DND-41 (cell line): Measurements from ENCODE around the gene SLC22A1.

ENCODE experiments used
- ATAC-seq: fragments of 200-7000 bp; cut with Tn5 transposase; 3 replicates; pipeline ENCODE4 v1.9.1; 2021; ENCODE audit warnings: low read depth; ENCODE audit not compliant: insufficient read depth
- DNase-seq: peaks from one replicate; pipeline ENCODE4 v3.0.0-alpha.2; 2020
- H2AFZ ChIP-seq: 2 replicates; pipeline ENCODE4 v1.6.0; 2012; ENCODE audit warnings: low read depth, low read length
- H3K27ac ChIP-seq: 2 replicates; pipeline ENCODE4 v1.5.1; 2012; ENCODE audit warnings: low read length, inconsistent platforms
- H3K27me3 ChIP-seq: fragments of 200-600 bp; sonication (generic); 2 replicates; pipeline ENCODE4 v1.6.0; 2012; ENCODE audit warnings: low read length, mild to moderate bottlenecking, inconsistent platforms; ENCODE audit not compliant: insufficient read depth, poor library complexity
- H3K36me3 ChIP-seq: 2 replicates; pipeline ENCODE4 v1.5.1; 2012; ENCODE audit warnings: low read length, inconsistent platforms; ENCODE audit not compliant: insufficient read depth
- H3K4me1 ChIP-seq: 2 replicates; pipeline ENCODE4 v1.5.1; 2012; ENCODE audit warnings: mild to moderate bottlenecking, low read length; ENCODE audit not compliant: insufficient read depth
- H3K4me2 ChIP-seq: 2 replicates; pipeline ENCODE4 v1.6.0; 2012; ENCODE audit warnings: mild to moderate bottlenecking, moderate library complexity, low read length, inconsistent platforms; ENCODE audit not compliant: insufficient read depth
- H3K4me3 ChIP-seq, 2 experiments: fragments of 200-600 bp in 1 of 2; shearing (Covaris generic) in 1 of 2; 2 replicates each; pipeline ENCODE4 v1.5.1; 2012 to 2016; ENCODE audit warnings: inconsistent platforms in 2 of 2, low read length in 2 of 2, mild to moderate bottlenecking in 2 of 2, low read depth in 1 of 2, moderate library complexity in 1 of 2
- H3K79me2 ChIP-seq: 2 replicates; pipeline ENCODE4 v1.6.0; 2012; ENCODE audit warnings: low read length, inconsistent platforms; ENCODE audit not compliant: insufficient read depth
- H3K9ac ChIP-seq: 2 replicates; pipeline ENCODE4 v1.6.0; 2012; ENCODE audit warnings: low read depth, mild to moderate bottlenecking, inconsistent platforms, low read length, moderate library complexity
- H3K9me3 ChIP-seq: 2 replicates; pipeline ENCODE4 v1.5.1; 2012; ENCODE audit warnings: low read length, moderate library complexity, mild to moderate bottlenecking, inconsistent platforms; ENCODE audit not compliant: insufficient read depth, severe bottlenecking
- H4K20me1 ChIP-seq: 2 replicates; pipeline ENCODE4 v1.6.0; 2012; ENCODE audit warnings: low read length; ENCODE audit not compliant: insufficient read depth
- CTCF ChIP-seq: IDR thresholded peaks from 2 replicates; pipeline ENCODE4 v1.5.1; 2012; ENCODE audit warnings: borderline replicate concordance, low read length, moderate library complexity, mild to moderate bottlenecking; ENCODE audit not compliant: poor library complexity, severe bottlenecking; ENCODE audit errors: extremely low read depth
- EZH2 ChIP-seq: IDR thresholded peaks from 3 replicates; pipeline ENCODE4 v1.6.1; 2012; ENCODE audit warnings: borderline replicate concordance, low read depth, mild to moderate bottlenecking, moderate library complexity, low read length, inconsistent platforms; ENCODE audit not compliant: severe bottlenecking

The SLC22A1 gene

GRCh38 chr6:160084198-160084776, 37.3 kb upstream of the SLC22A1 start:
- H2AFZ ChIP-seq = no peak overlapping the region
- H3K36me3 ChIP-seq = peaks cover 95% of the 10 kb centered on the region
- no peak overlapping the region for H3K9ac ChIP-seq
- no peak for TF ChIP-seq CTCF
- TF ChIP-seq EZH2 = no peak
- H3K27ac ChIP-seq = no peak overlapping the region
- H3K27me3 ChIP-seq = no peaks in the 10 kb centered on the region
- H3K4me2 ChIP-seq = no peak overlapping the region
- H4K20me1 ChIP-seq = peaks cover 14% of the 10 kb centered on the region
- H3K9me3 ChIP-seq = no peaks in the 10 kb centered on the region
- no peaks in the 10 kb centered on the region for H3K79me2 ChIP-seq
- ATAC-seq (no peak), DNase-seq (no peak)
- no peaks in the 10 kb centered on the region for H3K4me1 ChIP-seq
- H3K4me3 ChIP-seq = no peak overlapping the region

GRCh38 chr6:160085226-160085625, 36.4 kb upstream of the SLC22A1 start:
- TF ChIP-seq CTCF = no peak
- TF ChIP-seq EZH2 = no peak
- no peak overlapping the region for H3K27ac ChIP-seq
- H4K20me1 ChIP-seq = peaks cover 12% of the 10 kb centered on the region

GRCh38 chr6:160085713-160086505, 35.7 kb upstream of the SLC22A1 start:
- Histone ChIP-seq H3K4me3 (no peak overlapping the region), H3K27me3 (no peaks in the 10 kb centered on the region), H3K4me1 (no peaks in the 10 kb centered on the region), H4K20me1 (peaks cover 8% of the 10 kb centered on the region; the same call in 1 of the 2 replicates), H3K36me3 (peaks cover 97% of the 10 kb centered on the region), H3K9me3 (no peaks in the 10 kb centered on the region), H2AFZ (no peak overlapping the region), H3K9ac (no peak overlapping the region), H3K79me2 (no peaks in the 10 kb centered on the region), H3K27ac (no peak overlapping the region), H3K4me2 (no peak overlapping the region)
- DNase-seq (no peak), ATAC-seq (no peak)
- TF ChIP-seq EZH2 (no peak), CTCF (no peak)

More at GRCh38 chr6:160085226-160085625, 36.4 kb upstream of the SLC22A1 start:
- no peaks in the 10 kb centered on the region for H3K4me1 ChIP-seq
- H3K4me2 ChIP-seq = no peak overlapping the region
- DNase-seq = no peak
- peaks cover 95% of the 10 kb centered on the region for H3K36me3 ChIP-seq
- no peak overlapping the region for H2AFZ ChIP-seq
- no peaks in the 10 kb centered on the region for H3K27me3 ChIP-seq
- H3K4me3 ChIP-seq = no peak overlapping the region
- H3K79me2 ChIP-seq = no peaks in the 10 kb centered on the region
- H3K9ac ChIP-seq = no peak overlapping the region
- H3K9me3 ChIP-seq = no peaks in the 10 kb centered on the region
- no peak for ATAC-seq
